GM19328 (cell line): Measurements from ENCODE around the gene SPAG9.

ENCODE experiments used
- ATAC-seq: cut with Tn5 transposase; IDR thresholded peaks from one replicate; pipeline ENCODE4 v1.9.1; 2021; ENCODE audit warnings: mild to moderate bottlenecking, moderate library complexity; ENCODE audit not compliant: unreplicated experiment

SPAG9 gene

GRCh38 chr17:51120739-51121619 lies at the start of gene SPAG9:
TSS of gene SPAG9 (minus strand) at chr17:51120868. CDS start at chr17:51120656, 212 bp downstream.
- peak; percentile 72 for ATAC-seq

DNA sequence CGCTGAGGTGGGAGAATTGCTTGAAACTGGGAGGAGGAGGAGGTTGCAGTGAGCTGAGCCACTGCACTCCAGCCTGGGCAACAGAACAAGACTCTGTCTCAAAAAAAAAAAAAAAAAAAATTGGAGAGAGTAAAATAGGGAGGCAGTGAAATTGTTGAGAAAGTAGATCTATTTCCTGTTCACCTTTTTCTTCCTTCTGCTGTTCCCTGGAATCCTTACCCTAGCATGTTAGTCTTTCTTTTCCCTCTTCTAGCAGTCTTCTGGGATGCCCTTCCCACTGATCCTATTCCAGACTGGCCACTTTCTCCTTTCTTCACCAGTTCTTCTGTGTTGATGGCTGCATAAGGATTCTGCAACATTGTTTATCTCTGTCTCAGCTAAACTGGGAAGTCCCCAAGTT lies 48.7 kb upstream of the SPAG9 start:
- ATAC-seq = no peak

DNA sequence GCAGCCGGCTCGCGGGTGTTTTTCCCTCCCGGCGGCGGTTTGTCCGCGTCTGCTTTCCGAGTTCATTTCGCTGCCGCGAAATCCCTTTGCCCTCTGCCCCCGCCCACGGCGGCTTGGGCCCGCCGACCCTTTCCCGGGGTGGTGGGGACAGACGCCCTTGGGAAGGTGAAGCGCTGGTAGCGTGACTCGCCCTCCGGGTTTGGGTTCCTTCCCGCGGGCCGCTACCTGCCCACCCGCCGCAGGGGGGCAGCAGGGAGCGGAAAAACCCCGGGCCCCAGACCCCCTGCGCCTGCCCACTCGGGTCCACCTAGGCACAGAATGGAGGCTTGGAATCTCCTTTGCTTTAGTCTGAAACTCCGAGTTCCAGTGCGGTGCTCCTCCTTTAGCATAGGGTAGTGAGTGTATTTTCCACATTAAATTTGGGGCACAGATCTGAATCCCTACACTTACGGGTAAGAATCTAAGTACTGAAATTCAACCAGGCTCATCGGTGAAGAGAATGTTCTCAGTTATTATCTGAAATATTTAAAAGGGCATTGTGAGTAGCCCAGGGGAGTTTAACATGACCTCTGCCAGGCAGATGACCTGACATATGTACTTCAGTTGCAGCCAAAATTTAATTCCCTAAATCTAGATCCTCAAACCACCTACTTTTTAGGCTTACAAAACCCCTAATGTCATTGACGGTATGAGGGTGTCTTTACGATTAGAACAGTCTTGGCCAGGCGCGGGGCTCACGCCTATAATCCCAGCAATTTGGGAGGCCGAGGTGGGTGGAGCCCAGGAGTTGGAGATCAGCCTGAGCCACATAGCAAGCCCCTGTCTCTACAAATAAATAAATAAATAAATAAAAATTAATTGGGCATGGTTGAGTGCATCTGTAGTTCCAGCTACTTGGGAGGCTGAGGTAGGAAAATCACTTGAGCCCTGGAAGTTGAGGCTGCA lies 46.6 kb upstream of the SPAG9 start:
- peak; percentile 41 for ATAC-seq

DNA sequence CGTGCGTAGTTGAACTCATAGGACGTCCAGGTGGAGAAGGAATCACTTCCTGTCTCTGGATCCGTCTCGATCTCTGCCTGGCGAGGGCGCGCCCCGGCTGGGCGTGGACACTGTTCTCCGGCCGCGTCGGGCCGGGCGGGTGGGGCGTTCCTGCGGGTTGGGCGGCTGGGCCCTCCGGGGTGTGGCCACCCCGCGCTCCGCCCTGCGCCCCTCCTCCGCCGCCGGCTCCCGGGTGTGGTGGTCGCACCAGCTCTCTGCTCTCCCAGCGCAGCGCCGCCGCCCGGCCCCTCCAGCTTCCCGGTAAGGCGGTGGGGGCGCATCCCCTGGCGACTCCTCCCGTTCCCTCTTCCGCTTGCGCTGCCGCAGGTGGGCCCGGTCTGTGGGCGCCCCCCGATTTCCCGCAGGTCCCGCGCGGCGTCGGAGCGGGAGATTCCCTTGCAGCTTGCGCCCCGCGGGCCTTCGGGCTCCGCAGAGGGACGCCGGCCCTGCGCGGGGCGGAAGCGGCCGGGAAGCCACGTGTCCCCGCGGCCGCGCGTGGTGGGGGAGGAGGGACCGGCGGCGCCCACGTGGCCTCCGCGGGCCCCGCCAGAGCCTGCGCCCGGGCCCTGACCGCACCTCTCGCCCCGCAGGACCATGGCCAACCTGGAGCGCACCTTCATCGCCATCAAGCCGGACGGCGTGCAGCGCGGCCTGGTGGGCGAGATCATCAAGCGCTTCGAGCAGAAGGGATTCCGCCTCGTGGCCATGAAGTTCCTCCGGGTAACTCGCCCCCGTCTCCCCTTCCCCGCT lies 45.7 kb upstream of the SPAG9 start, which contains the start of gene NME2:
Gene NME2, plus strand, starts transcription at position 214 of the 789 bp plus-strand sequence. Its CDS starts 420 bp downstream, at position 634.
- ATAC-seq = peak; percentile 81

GRCh38 chr17:51165680-51166197 lies 45.1 kb upstream of the SPAG9 start:
- no peak for ATAC-seq

DNA sequence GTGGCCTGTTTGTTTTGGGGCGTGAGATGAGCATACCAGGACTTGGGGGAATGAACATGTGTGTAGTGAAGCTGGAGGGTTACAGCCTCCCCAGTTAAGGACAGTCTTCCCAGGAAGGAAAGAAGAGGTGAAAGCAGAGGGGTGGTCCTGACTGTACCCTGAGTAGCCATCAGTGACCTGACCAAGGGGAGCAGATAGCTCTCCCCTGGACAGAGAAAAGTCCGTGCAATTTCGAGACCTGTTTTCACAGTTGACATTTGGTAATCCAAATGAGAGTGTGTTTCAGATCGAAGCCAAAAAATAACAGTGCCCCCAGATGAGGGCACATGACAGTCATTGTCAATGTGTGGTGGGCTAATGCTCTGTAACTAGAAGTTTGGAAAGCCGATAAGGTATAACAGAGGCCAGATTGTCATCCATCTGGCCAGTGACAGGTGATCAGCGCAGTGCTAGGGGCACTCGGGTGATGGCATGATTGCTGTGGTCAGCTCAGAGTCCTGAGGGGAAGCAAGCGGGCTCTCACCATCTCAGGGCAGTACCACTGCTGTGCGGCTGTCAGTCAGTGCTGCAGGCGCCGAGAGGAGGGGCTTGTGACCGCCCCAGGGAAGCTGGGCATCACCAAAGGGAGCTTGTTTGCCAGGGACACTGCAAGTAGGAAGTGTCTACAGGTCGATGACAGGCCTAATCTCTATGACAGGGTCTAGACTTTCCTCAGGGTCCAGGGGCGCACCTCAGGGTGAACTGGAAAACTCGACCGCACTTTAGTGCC lies 44.4 kb upstream of the SPAG9 start:
- ATAC-seq = no peak

GRCh38 chr17:51161541-51161940 lies 40.9 kb upstream of the SPAG9 start:
- no peak for ATAC-seq

- no peak for ATAC-seq
Measured at GRCh38 chr17:51159604-51160003, 38.9 kb upstream of the SPAG9 start.

- no peak for ATAC-seq
Measured at GRCh38 chr17:51155416-51155815, 34.7 kb upstream of the SPAG9 start.

GRCh38 chr17:51154176-51154575 lies 33.5 kb upstream of the SPAG9 start:
- no peak for ATAC-seq

- ATAC-seq = peak; percentile 86
Measured at GRCh38 chr17:51153210-51154072, 32.8 kb upstream of the SPAG9 start, which contains the start of gene NME1. TSS of gene NME1 (plus strand) at chr17:51153559. CDS start at chr17:51155655, 2,096 bp downstream.

DNA sequence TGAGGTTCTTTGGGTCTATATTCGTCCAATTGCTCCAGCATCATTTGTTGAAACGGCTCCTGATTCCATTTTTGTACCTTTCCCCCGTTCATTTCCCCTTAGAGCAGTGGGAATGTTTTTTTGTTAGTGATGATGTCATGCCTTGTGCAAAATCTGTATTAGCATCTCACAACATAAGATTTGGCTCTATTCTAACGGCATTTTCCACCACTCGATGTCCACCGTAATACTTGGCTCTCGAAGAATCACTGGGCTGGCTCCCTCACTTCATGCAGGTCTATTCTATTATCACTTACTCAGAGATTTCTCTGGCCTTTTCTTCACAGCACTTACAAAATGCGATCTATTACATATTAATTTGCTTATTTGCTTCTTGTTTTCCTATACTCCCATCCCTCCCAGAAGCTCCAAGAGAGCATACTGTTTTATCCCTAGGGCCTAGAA lies 32.1 kb upstream of the SPAG9 start:
- ATAC-seq = no peak

DNA sequence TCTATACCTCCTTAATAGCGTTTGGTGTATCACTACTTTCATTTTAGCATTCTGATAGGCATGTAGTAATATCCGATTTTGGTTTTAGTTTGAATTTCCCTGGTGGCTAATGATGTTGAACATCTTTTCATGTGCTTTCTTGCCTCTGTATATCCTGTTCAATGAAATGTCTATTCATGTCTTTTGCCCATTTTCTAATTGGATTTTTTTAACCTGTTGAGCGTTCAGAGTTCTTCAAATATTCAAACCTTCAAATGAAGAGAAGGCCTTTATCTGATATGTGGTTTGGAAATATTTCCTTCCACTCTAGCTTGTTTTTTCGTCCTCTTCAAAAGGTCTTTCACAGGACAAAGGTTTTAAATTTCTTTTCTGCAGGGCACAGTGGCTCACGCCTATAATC lies 30.3 kb upstream of the SPAG9 start:
- no peak for ATAC-seq

DNA sequence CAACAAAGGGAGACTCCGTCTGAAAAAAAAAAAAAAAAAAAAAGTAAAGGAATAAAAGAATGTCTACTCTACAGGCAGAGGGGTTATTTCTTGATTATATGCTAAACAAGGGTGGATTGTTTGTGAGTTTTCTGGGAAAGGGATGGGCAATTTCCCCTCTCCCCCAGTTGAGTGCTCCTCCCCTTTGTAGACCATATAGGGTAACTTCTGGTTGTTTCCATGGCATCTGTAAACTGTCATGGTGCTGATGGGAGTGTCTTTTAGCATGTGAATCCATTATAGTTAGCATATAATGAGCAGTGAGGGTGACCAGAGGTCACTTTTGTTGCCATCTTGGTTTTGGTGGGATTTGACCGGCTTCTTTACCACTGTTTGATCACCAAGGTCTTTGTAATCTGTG lies 28.5 kb upstream of the SPAG9 start:
- no peak for ATAC-seq

GRCh38 chr17:51147650-51148049 lies 27.0 kb upstream of the SPAG9 start:
- ATAC-seq = no peak

DNA sequence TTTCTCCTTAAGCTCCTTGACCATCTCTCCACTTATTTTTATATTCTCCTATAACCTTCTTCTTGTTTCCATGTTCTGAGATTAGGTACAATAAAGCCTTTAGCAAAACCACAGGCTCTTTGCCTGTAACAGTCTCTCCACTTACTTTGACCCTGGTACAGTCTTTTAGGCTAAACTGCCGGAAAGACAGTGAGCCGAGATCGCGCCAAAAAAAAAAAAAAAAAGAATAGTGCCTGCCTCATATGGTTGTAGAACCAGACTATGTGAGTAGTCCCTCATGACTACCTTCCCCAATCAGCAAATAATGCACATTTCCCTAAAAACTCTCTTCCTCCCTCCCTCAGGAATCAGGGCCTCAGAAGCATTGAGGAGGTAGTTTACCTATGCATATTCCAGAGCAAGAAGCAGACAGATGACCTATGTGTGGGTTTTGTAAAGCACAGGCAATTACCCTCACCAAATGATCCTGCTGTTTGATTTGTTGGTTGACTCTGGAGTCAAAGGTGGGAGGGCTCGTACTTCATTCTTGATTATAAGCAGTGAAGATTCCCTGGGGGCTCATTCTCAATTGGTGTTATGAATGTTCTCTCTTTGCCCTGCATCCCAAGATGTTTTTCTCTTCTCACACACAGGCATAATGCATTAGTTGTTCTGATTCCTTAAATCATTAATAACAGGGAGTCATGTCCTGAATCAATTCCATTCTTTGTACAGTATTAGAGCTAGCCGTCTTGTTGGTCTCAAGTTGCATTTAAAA lies 23.8 kb upstream of the SPAG9 start:
- ATAC-seq = no peak

DNA sequence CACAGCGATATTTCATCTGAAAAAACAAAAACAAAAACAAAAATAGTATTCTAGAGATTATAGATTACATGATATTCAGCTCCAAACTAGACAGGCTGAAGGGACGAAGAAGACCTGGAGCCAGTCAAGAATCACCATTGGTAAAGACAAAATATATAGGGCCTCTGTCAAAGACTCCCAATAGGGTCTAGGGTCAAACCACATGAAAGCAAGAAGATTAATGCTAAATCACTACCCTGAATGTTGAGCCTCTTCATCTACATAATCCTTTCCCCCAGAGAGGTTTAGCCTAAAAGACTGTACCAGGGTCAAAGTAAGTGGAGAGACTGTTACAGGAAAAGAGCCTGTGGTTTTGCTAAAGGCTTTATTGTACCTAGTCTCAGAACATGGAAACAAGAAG lies 21.9 kb upstream of the SPAG9 start:
- ATAC-seq = no peak

GRCh38 chr17:51135956-51136355 lies 15.3 kb upstream of the SPAG9 start:
- ATAC-seq = no peak
